Measurements from ENCODE around the gene COL12A1. TPM values are rescaled to one million over a fixed set of nuclear protein-coding genes. Genes with fewer than 3 reads are reported as not detected.

Gene COL12A1
- total RNA-seq, 4 donors from 2014 or later: 14.2 to 45.1 (median 32.3) TPM

- Histone ChIP-seq H3K4me1 (peaks cover 0 to 22% (median 3%) of the 10 kb centered on the region in 4 donors), H3K36me3 (no peaks in the 10 kb centered on the region), H3K27me3 (no peaks in the 10 kb centered on the region), H3K27ac (no peak overlapping the region), H3K4me3 (no peak overlapping the region), H3K9me3 (no peaks in the 10 kb centered on the region)
- in situ Hi-C loops (cut with MboI; ENCODE audit: low pct_ligation_motif_present in 1 of 4, low pct_unique_long_range_greater_than_20kb in 1 of 4, low sequenced_read_pairs in 3 of 4): no loop called here
- WGBS, 2 donors (ENCODE audit: low coverage in 1 of 2): 75 to 77% methylated on average over 2 of the region's 2 CpGs
- TF ChIP-seq CTCF (IDR thresholded peaks at IDR 0.05): no peak
- TF ChIP-seq POLR2AphosphoS5 (IDR thresholded peaks at IDR 0.05): no peak
- no peak for TF ChIP-seq POLR2A (IDR thresholded peaks at IDR 0.05)
- TF ChIP-seq EP300 (IDR thresholded peaks at IDR 0.05; ENCODE audit: low read depth): no peak
- DNase-seq: no peak
- intact Hi-C loops (cut with DNase I; ENCODE audit: low total_unique reads): no loop called here
Observed at GRCh38 chr6:75167851-75168250, 38.0 kb downstream of the COL12A1 start.

GRCh38 chr6:75167325-75167724, 38.5 kb downstream of the COL12A1 start:
- TF ChIP-seq POLR2A (IDR thresholded peaks at IDR 0.05) (no peak), POLR2AphosphoS5 (IDR thresholded peaks at IDR 0.05) (no peak), EP300 (IDR thresholded peaks at IDR 0.05; ENCODE audit: low read depth) (no peak), CTCF (IDR thresholded peaks at IDR 0.05) (no peak)
- Histone ChIP-seq H3K4me3 (no peak overlapping the region), H3K27me3 (no peaks in the 10 kb centered on the region), H3K9me3 (no peaks in the 10 kb centered on the region), H3K4me1 (peaks cover 0 to 18% (median 3%) of the 10 kb centered on the region in 4 donors), H3K27ac (no peak overlapping the region), H3K36me3 (no peaks in the 10 kb centered on the region)
- intact Hi-C loops (cut with DNase I; ENCODE audit: low total_unique reads) (no loop called here), in situ Hi-C loops (cut with MboI; ENCODE audit: low pct_ligation_motif_present in 1 of 4, low pct_unique_long_range_greater_than_20kb in 1 of 4, low sequenced_read_pairs in 3 of 4) (no loop called here)
- DNase-seq: no peak
- WGBS, 2 donors (ENCODE audit: low coverage in 1 of 2): 65 to 76% methylated on average over 3 of the region's 3 CpGs

GRCh38 chr6:75166773-75167172, 39.1 kb downstream of the COL12A1 start:
- intact Hi-C loops (cut with DNase I; ENCODE audit: low total_unique reads): no loop called here
- Histone ChIP-seq H3K9me3 (no peaks in the 10 kb centered on the region), H3K4me3 (no peak overlapping the region), H3K4me1 (peaks cover 0 to 12% (median 3%) of the 10 kb centered on the region in 4 donors), H3K36me3 (no peaks in the 10 kb centered on the region), H3K27me3 (no peaks in the 10 kb centered on the region), H3K27ac (no peak overlapping the region)
- WGBS, 2 donors (ENCODE audit: low coverage in 1 of 2): 42 to 55% methylated on average over 2 of the region's 2 CpGs
- TF ChIP-seq POLR2AphosphoS5 (IDR thresholded peaks at IDR 0.05) (no peak), CTCF (IDR thresholded peaks at IDR 0.05) (no peak), POLR2A (IDR thresholded peaks at IDR 0.05) (no peak), EP300 (IDR thresholded peaks at IDR 0.05; ENCODE audit: low read depth) (no peak)
- DNase-seq: no peak
- in situ Hi-C loops (cut with MboI; ENCODE audit: low pct_ligation_motif_present in 1 of 4, low pct_unique_long_range_greater_than_20kb in 1 of 4, low sequenced_read_pairs in 3 of 4): no loop called here

- H3K27ac ChIP-seq: no peak overlapping the region
- in situ Hi-C loops (cut with MboI; ENCODE audit: low pct_ligation_motif_present in 1 of 4, low pct_unique_long_range_greater_than_20kb in 1 of 4, low sequenced_read_pairs in 3 of 4): no loop called here
- 14 to 16% methylated on average over 2 of the region's 2 CpGs for WGBS, 2 donors (ENCODE audit: low coverage in 1 of 2)
- no peak for DNase-seq
- intact Hi-C loops (cut with DNase I; ENCODE audit: low total_unique reads): no loop called here
- no peak overlapping the region for H3K4me3 ChIP-seq
- H3K4me1 ChIP-seq: peaks cover 0 to 9% (median 2%) of the 10 kb centered on the region in 4 donors
- TF ChIP-seq POLR2A (IDR thresholded peaks at IDR 0.05): no peak
- no peak for TF ChIP-seq POLR2AphosphoS5 (IDR thresholded peaks at IDR 0.05)
- no peak for TF ChIP-seq EP300 (IDR thresholded peaks at IDR 0.05; ENCODE audit: low read depth)
- no peak for TF ChIP-seq CTCF (IDR thresholded peaks at IDR 0.05)
- H3K36me3 ChIP-seq: no peaks in the 10 kb centered on the region
- no peaks in the 10 kb centered on the region for H3K9me3 ChIP-seq
- no peaks in the 10 kb centered on the region for H3K27me3 ChIP-seq
Observed at GRCh38 chr6:75166236-75166635, 39.6 kb downstream of the COL12A1 start.

All from transverse colon (tissue), 4 donors.